Osteoblast (primary cell): Measurements from ENCODE around the gene RBM33. TPM values are rescaled to one million over a fixed set of nuclear protein-coding genes. Genes with fewer than 3 reads are reported as not detected.

Experiments used
- DNase-seq: peaks from one replicate; pipeline ENCODE4 v3.0.0; 2011; ENCODE audit warnings: low spot score, mixed read lengths; ENCODE audit not compliant: insufficient read length; ENCODE audit errors: missing footprints
- H2AFZ ChIP-seq: 2 replicates; pipeline ENCODE4 v1.6.0; 2011; ENCODE audit warnings: mild to moderate bottlenecking, low read length
- H3K27ac ChIP-seq: 2 replicates; pipeline ENCODE4 v1.5.1; 2011; ENCODE audit warnings: mild to moderate bottlenecking, low read depth, low read length, moderate library complexity
- H3K27me3 ChIP-seq: 2 replicates; pipeline ENCODE4 v1.6.0; 2012; ENCODE audit warnings: mild to moderate bottlenecking, control low read depth, inconsistent platforms, low read length, moderate library complexity; ENCODE audit not compliant: insufficient read depth
- H3K36me3 ChIP-seq: 2 replicates; pipeline ENCODE4 v1.5.1; 2011; ENCODE audit warnings: mild to moderate bottlenecking, low read length, control low read depth, moderate library complexity; ENCODE audit not compliant: insufficient read depth
- H3K4me1 ChIP-seq: 2 replicates; pipeline ENCODE4 v1.5.1; 2011; ENCODE audit warnings: mild to moderate bottlenecking, low read length, control low read depth, moderate library complexity; ENCODE audit not compliant: insufficient read depth
- H3K4me2 ChIP-seq: 2 replicates; pipeline ENCODE4 v1.6.0; 2011; ENCODE audit warnings: mild to moderate bottlenecking, low read length; ENCODE audit not compliant: insufficient read depth
- H3K4me3 ChIP-seq: fragments of 200-600 bp; sonication (generic); 3 replicates; pipeline ENCODE4 v1.5.1; 2012; ENCODE audit warnings: mild to moderate bottlenecking, low read length, inconsistent platforms; ENCODE audit not compliant: insufficient read depth
- H3K79me2 ChIP-seq: 2 replicates; pipeline ENCODE4 v1.6.0; 2012; ENCODE audit warnings: mild to moderate bottlenecking, low read length, control low read depth, inconsistent platforms; ENCODE audit not compliant: insufficient read depth
- H3K9me3 ChIP-seq: 2 replicates; pipeline ENCODE4 v1.5.1; 2011; ENCODE audit warnings: low read depth, low read length, control low read depth
- H4K20me1 ChIP-seq: 2 replicates; pipeline ENCODE4 v1.6.0; 2012; ENCODE audit warnings: mild to moderate bottlenecking, low read length, control low read depth; ENCODE audit not compliant: insufficient read depth
- total RNA-seq: library from RNA; depleted of rRNA; stranded (reverse); fragments of >200 nt; gene quantifications from 2 replicates; pipeline ENCODE4 v1.2.3, GENCODE V29; 2012
- TF ChIP-seq, protein P1 (sequence below): IDR thresholded peaks from 2 replicates; pipeline ENCODE4 v1.5.1; 2011; ENCODE audit warnings: mild to moderate bottlenecking, low read depth, low read length, moderate library complexity; ENCODE audit errors: extremely low read depth

RBM33 gene
- total RNA-seq, 1 donor: 27.5 TPM

DNA sequence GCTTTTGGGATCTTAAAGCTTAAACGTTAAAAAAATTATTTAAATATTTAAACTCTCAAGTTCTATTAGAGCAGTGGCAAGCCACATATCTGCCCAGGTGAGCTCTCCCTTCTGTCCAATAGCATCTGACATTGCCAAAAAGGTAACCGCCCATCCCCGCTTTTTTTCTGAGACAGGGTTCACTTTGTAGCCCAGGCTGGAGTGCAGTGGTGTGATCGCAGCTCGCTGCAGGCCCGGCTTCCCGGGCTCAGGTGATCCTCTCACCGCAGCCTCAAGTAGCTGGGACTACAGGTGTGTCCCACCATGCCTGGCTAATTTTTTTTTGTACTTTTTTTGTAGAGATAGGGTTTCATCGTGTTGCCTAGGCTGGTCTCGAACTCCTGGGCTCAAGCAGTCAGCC, 83.2 kb downstream of the RBM33 start:
- Histone ChIP-seq H3K27ac (no peak overlapping the region), H3K9me3 (no peaks in the 10 kb centered on the region), H3K27me3 (no peaks in the 10 kb centered on the region), H2AFZ (no peak overlapping the region), H3K4me1 (no peaks in the 10 kb centered on the region), H4K20me1 (peaks cover 16% of the 10 kb centered on the region), H3K79me2 (peaks cover 40% of the 10 kb centered on the region), H3K4me3 (no peak overlapping the region), H3K36me3 (peaks cover 10% of the 10 kb centered on the region), H3K4me2 (no peak overlapping the region)
- TF ChIP-seq, protein P1, sequence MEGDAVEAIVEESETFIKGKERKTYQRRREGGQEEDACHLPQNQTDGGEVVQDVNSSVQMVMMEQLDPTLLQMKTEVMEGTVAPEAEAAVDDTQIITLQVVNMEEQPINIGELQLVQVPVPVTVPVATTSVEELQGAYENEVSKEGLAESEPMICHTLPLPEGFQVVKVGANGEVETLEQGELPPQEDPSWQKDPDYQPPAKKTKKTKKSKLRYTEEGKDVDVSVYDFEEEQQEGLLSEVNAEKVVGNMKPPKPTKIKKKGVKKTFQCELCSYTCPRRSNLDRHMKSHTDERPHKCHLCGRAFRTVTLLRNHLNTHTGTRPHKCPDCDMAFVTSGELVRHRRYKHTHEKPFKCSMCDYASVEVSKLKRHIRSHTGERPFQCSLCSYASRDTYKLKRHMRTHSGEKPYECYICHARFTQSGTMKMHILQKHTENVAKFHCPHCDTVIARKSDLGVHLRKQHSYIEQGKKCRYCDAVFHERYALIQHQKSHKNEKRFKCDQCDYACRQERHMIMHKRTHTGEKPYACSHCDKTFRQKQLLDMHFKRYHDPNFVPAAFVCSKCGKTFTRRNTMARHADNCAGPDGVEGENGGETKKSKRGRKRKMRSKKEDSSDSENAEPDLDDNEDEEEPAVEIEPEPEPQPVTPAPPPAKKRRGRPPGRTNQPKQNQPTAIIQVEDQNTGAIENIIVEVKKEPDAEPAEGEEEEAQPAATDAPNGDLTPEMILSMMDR: no peak
- no peak for DNase-seq

GRCh38 chr7:155728116-155728515, 83.7 kb downstream of the RBM33 start:
- TF ChIP-seq, protein P1: no peak
- no peaks in the 10 kb centered on the region for H3K27me3 ChIP-seq
- H3K9me3 ChIP-seq: no peaks in the 10 kb centered on the region
- H3K79me2 ChIP-seq: peaks cover 37% of the 10 kb centered on the region
- no peak overlapping the region for H3K27ac ChIP-seq
- no peak overlapping the region for H3K4me3 ChIP-seq
- H4K20me1 ChIP-seq: peaks cover 13% of the 10 kb centered on the region
- H3K4me2 ChIP-seq: no peak overlapping the region
- H3K36me3 ChIP-seq: peaks cover 7% of the 10 kb centered on the region
- DNase-seq: no peak
- H3K4me1 ChIP-seq: no peaks in the 10 kb centered on the region
- H2AFZ ChIP-seq: no peak overlapping the region

GRCh38 chr7:155729847-155730246, 85.4 kb downstream of the RBM33 start:
- Histone ChIP-seq H3K9me3 (no peaks in the 10 kb centered on the region), H3K27me3 (no peaks in the 10 kb centered on the region), H3K36me3 (no peaks in the 10 kb centered on the region), H3K4me1 (no peaks in the 10 kb centered on the region), H3K79me2 (peaks cover 34% of the 10 kb centered on the region), H3K4me3 (no peak overlapping the region), H3K4me2 (no peak overlapping the region), H3K27ac (no peak overlapping the region), H2AFZ (no peak overlapping the region), H4K20me1 (peaks cover 4% of the 10 kb centered on the region)
- TF ChIP-seq, protein P1: no peak
- DNase-seq: no peak

- no peak overlapping the region for H3K4me2 ChIP-seq
- no peaks in the 10 kb centered on the region for H3K36me3 ChIP-seq
- no peak overlapping the region for H2AFZ ChIP-seq
- peaks cover 30% of the 10 kb centered on the region for H3K79me2 ChIP-seq
- no peak overlapping the region for H3K27ac ChIP-seq
- no peaks in the 10 kb centered on the region for H3K27me3 ChIP-seq
- H3K9me3 ChIP-seq: no peaks in the 10 kb centered on the region
- TF ChIP-seq, protein P1: no peak
- DNase-seq: no peak
- no peaks in the 10 kb centered on the region for H3K4me1 ChIP-seq
- H4K20me1 ChIP-seq: peaks cover 5% of the 10 kb centered on the region
- H3K4me3 ChIP-seq: no peak overlapping the region
Observed at GRCh38 chr7:155731380-155731779, 86.9 kb downstream of the RBM33 start.
